Activated T-helper 9 cell treated with anti-CD3 and anti-CD28 coated beads, Interleukin-2, amount 50 U/mL, for 16 hours (primary cell): Measurements from ENCODE around the gene QTRT2.
A peak's percentile ranks its signal among the peaks of the same experiment; 100 is the strongest.

Experiments used
- DNase-seq: peaks from one replicate; pipeline ENCODE4 v3.0.0-alpha.2; 2020; ENCODE audit warnings: low read depth

Gene QTRT2

DNA sequence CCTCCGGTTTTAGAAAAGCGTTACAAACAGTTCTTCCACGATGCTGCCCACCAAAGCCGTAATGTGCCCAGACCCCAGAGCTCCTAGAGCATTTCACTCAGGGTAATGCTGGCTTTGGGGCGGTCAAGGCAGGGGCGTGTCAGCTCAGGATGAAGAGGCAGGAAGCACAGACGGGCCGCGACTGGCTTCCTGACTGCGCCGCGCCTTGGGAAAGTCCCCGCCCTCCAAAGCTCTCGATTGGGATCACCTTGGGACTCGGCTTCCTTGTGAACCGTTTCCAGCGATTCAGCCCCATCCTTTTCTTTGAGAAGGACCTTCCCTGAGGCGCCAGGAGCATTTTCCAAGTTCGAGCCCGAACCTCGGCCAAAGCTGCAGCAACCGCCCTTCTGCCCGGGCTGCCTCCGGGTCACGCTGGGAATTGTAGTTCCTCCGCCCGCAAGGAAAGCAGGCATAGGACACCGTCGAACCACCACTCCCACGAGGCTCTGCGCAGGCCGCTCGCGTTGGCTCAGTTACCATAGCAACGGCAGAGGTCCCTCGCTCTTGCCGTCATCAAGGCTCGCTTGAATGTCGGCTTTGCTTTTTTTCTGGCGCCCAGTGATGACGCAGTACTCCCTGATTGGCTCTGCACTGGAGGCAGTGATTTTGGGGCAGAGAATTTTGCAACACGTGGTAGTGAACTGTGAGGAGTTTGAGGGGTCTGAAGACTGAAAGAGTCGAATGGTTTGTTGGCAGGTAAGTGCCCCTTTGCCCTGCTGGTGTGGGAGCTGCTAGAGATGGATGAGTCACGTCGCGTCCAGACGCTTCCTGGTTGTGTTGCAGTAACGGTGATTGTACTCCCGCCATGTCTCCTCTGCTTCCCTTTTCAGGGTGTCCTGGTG, at the start of gene QTRT2, which contains the start of gene CCDC191:
Gene QTRT2, plus strand, starts transcription at position 608 of the 881 bp plus-strand sequence. CDS start 8,521 bp downstream, outside the sequence.
Gene CCDC191, minus strand, starts transcription at position 397 of the 881 bp plus-strand sequence. Its CDS starts 60 bp downstream, at position 337.
- peak; percentile 94 for DNase-seq

DNA sequence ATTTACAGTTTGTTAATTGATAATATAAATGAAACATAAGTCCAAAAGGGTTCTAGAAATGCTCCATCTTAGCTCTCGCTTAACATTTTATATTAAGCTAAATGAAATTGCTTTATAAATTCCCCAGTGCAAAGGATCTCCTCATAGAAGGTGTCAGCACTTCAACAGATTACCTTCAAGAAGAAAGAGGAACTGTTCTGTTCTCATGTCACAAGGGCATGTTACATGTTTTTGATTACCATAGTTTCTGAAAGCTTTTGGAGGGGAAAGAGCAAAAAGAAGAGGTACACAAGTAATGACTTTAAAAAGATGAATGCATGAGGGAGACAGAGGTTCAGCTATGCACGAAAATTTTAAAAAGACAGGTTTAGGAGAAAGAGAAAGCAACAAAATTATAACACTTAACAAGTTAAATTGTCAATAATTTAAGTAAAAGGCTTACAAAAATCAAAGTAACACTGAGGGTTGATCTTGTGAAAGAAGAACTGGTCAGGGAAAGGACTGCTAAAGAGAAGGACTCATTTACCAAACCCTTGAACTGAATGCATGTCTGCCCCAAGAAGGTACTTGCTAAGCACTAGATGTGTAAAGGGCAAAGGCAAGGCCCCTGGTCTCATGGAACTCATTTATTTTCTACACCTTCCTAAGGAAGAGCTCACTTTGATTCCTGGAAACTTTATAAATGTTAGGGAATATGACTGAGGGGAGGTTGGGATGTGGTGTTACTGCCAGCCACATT, 45.3 kb upstream of the QTRT2 start:
- no peak for DNase-seq

DNA sequence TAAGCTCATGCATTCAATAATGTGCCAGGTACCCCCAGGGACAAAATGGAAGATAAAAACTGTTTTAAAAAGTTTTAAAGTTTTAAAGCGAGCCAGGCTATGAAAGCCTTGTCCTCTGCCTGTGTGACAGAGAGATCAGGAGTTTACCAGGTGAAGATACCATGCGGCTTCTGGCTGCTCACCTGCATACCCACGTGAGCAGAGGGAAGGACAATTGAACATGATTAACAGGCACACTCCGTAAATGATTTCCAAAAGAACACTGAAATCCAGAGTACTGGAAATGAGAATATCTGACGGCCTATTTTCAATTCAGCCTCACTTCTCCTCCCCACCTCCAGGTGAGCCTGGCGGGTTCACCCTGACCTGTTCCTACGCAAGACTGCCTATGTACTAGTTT, 42.3 kb upstream of the QTRT2 start:
- no peak for DNase-seq

- DNase-seq: no peak
Measured at GRCh38 chr3:114019486-114019885, 37.1 kb upstream of the QTRT2 start.

DNA sequence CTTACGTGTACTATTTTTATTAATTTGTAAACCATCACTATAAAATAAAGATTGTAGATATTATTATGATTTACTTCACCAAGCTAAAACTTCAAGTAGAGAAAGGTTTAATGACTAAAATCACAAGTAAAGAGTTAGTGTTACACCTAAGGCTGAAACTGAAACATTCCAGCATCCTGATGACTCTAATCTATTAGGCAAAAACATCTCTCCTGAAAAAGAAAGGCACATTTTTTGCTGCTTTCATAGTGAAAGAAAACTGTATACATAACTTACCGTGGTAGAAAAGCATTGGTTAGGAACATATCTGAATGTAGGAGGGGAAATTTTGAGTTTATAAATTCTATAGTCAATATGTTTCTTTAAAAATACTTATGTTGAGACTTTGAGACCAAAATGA, 35.6 kb upstream of the QTRT2 start:
- DNase-seq: no peak

DNA sequence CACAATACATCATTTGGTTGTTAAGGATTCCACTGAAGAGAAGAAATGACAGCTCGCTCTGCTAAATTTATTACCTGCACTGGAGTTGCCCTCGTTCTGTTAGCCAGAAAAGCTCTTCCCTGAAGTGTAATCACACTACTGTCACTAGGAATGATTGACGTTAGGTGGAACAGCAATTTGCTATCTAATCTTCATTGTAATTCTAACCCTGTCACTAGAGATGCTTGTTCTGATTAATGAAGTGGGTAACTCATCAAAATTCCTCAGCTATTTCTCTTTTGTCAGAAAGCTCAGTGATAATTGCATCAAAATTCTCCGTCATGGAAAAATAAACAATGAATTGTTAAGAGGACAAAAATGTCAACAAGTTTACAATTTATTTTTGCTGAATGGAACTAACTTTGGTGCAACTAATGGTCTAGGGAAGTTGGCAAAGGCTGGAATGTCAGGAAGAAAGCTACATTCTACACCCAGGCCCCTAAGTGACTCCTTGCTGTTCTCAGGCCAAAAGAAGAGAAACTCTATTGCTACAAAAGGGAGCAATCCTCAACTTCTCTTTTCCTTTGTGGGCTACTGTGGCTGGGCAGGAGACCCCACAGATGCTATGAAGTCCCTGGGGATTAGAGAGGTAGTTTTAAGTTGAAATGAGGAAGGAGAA, 34.3 kb upstream of the QTRT2 start:
- DNase-seq: no peak

DNA sequence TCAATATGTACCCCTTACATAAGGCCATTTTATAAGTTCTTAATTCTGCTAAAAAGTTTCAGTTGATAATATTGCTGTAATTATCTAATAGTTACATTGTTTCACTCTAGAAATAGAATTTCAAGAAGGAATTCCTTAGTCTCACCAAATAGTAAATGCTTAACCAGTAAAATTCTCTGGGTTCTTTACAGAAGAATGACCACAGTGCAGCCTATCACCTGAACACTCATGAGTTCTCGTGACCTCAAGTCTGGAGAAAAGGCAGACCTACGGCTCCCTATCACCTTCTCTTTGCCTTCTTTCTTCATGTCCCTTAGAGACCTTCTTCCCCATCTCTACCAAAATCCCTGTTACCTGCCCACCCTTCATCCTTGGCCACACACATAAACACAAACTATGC, 31.1 kb upstream of the QTRT2 start:
- DNase-seq: no peak

DNA sequence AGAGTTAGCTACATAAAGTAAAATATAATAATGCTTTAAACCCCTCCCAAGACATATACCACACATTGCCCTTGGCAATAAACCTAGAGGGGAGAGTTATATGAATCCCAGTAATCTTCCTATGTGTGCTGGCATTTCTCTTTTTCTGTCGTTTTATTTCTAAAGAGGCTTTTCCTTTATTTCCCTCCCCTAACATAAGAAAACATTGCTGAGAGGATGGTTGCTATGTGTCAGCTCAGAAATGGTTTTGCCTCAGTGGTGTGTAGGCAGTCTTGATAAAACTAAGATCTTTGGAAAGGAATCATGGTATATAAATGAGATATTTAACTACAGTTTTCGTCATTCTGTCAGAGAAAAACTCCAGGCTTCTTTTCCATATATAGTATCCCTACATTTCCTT, 30.2 kb upstream of the QTRT2 start:
- no peak for DNase-seq

- no peak for DNase-seq
Measured at GRCh38 chr3:114033721-114034120, 22.8 kb upstream of the QTRT2 start.

DNA sequence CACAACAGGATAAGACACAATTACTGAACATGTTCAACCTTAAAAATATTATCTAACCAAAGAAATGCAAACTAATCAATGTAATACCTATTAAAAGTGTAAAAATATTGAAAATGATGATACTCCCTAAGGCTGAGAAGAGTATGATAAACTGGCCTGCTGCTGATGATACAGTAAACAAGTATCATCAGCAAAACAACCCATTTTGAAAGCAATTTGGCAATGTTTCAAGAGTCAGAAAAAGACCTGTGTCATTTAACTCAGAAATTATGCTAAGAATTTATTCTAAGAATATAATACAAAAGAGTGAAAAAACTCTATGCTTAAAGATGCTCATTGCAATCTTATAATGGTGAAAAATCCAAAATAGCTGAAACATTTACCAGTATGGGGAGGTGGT, 22.3 kb upstream of the QTRT2 start:
- DNase-seq: no peak

DNA sequence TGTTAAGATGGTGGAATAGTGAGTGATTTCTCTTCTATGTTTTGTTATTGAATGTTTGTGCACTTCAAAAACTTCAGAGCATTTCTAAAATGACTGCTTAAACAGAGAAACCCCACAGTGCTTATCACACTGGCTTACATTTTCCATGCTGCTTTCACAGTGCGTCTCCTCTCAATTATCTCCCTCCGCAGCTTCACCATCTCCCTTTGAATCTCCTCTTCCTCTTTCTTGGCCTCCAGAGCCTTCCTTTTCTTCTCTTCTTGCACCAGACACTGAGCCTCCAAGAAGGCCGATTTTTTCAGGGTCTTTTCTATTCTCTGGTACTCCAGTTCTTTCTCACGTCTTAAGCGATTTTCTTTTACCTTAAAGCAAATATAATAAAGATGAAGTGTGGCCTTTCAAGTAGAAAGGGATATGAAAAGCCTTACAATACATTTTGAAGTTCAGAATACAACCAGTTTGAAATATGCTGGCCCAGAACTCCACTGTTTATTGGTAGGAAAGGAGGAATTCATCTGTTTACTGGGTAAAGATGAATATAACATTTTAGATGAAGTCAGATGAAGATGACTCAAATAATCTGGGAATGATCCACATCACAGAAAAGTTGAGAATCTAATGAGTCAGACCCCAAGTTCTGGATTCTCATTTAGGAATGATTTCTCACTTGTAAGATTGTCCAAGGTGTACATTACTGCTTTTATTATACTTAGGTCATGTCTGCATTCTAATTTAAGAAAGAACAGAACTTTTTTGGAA, 21.6 kb upstream of the QTRT2 start:
- DNase-seq: no peak

DNA sequence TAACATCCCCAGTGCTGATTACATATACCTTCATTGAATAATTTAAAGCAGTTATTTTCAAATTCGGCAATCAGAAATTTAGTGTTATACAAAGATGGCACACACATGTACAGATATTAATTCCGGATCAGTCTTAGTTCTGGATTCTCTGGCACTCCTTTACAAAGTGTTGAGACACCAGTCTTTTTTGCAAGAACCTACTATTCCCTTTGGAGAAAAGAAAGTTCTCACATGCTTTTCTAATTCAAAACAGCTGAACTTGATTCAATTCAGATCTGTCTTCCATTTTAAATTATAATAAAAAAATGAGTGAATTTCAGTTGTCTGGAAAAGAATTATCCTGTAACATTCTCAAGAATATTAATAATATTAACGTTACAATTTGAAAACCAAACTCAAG, 20.6 kb upstream of the QTRT2 start:
- DNase-seq: no peak

GRCh38 chr3:114043205-114043604, 13.3 kb upstream of the QTRT2 start:
- DNase-seq: no peak

DNA sequence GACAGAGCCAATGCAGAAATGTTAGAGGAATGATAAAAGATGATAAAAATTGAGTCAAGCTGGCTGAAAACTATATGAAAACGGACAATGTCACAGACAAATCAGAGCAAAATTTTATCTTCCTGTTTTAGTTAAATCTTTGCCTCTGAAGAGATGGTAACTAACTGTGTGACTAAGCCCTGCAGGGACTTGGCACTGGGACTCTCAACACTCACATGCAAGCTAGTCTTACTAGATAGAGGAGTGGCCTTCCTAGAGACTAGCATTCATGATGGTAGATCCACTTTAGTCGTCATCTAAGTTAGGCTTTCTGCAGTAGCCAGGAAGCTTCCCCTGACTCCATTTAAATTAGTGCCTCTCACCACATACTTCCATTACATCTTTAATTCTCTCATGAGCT, 4.3 kb upstream of the QTRT2 start:
- no peak for DNase-seq

DNA sequence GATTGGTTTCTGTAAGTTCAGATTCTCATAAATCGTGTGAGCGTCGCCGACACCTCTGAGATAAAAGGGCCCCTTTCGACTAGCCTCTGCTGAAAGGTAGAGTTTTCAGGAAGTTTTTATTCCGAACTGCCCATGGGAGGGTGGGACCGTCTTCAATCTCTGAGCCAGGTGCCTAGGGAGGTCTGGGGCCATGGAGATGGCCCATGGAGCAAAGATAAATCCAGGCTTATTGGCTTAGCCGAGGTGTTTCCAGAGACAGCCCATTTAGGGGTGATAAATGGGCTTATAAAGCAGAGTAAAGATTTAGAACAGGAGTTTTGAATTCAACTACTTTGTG, 442 bp downstream of the QTRT2 start:
- no peak for DNase-seq

GRCh38 chr3:114058646-114059045, 2.1 kb downstream of the QTRT2 start:
- DNase-seq: no peak

DNA sequence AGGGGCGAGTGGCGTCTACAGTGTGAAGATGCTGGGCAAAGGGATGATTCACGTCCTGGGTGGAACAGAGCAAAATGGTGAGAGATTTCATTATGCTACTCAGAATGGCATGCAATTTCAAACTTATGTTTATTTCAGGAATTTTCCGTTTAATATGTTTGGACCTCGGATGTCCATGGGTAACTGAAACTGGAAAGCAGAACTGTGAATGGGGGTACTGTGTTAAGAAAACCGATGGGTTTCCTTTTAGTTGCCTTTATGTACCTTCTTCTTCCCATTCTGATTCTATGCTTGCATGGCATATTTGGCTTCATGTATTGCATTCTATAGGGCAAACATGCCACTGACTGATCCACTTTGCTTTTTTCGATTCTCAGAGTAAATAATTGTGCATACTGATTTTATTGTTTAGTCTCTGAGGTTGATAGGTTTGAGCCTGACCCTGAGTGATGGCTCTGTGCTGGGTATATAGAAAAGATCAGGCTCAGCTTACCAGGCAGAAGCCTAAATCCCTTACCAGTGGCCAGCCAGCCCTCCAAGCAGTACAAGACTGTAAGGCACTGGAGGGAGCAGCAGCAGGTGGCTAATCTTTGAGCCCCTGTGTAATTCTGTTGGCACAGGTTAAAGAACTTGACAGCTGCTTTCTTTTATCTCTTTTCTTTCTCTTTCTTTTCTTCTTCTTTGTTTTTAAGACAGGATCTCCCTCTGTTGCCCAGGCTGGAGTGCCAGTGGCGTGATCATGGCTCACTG, 4.5 kb downstream of the QTRT2 start:
- no peak for DNase-seq

GRCh38 chr3:114067804-114068203, 11.3 kb downstream of the QTRT2 start:
- no peak for DNase-seq

- no peak for DNase-seq
Measured at GRCh38 chr3:114068336-114068735, 11.8 kb downstream of the QTRT2 start.

DNA sequence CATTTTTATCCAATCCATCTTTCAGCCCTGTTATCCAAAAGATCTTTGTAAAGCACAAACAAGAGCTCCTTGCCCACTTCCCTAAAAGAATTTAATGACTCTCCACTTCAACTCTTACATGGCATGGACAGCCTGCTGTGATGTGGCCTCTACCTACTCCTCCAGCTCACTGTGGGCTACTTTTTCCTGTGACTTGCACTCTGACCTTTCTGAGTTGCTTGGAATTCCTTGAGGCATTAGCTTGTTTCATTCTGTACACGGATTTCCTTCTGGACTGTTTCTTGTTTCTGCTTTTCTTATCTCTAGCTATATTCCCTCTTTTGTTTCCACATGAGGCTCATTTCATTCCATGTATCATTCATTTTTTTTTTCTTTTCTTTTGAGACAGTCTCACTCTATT, 15.2 kb downstream of the QTRT2 start:
- DNase-seq: no peak

- DNase-seq: no peak
Measured at GRCh38 chr3:114076711-114077110, 20.2 kb downstream of the QTRT2 start.
